ENCODE data around the gene FAM219A.

Gene FAM219A

DNA sequence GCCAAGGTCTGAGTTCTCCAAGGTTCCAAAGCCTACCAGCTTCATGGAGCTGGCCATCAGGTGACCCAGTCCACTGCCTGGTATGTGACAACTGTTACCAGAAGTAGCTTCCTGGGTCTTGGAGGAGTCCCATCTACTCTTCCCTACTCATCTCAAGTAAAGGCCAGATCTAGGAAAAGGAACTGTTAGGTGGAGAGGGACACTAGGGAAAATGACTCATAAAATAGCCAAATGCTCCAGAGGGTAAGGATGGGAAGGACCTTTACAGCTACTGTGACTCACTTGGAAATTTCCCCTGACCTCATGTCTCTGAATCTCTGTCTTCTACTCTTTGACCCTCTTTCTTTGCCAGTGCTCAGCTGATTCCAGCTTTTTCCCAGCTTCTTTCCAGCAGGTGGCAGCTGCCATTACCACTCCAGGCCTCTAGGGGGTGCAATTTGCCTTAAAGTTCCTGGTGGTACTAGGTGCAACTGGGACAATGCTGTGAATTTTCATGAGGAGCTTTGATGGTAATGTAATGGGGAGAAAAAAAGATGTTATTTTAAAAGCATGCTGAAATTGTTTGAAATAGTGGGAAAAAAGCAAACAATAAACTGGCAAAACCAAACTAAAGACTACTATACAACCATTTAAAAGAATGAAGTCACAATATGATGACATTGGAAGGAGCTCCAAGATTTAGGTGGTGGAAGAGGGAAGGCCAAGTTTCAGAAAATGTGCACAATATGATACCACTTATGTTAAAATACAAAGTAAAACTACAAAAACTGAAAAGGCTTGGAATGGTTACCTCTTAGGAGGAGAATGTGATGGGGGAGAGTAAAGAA lies 54.6 kb downstream of the FAM219A start:
- H3K4me3 ChIP-seq (ENCODE audit: low read depth, low read length) = no peak overlapping the region
- TF ChIP-seq, protein P1, sequence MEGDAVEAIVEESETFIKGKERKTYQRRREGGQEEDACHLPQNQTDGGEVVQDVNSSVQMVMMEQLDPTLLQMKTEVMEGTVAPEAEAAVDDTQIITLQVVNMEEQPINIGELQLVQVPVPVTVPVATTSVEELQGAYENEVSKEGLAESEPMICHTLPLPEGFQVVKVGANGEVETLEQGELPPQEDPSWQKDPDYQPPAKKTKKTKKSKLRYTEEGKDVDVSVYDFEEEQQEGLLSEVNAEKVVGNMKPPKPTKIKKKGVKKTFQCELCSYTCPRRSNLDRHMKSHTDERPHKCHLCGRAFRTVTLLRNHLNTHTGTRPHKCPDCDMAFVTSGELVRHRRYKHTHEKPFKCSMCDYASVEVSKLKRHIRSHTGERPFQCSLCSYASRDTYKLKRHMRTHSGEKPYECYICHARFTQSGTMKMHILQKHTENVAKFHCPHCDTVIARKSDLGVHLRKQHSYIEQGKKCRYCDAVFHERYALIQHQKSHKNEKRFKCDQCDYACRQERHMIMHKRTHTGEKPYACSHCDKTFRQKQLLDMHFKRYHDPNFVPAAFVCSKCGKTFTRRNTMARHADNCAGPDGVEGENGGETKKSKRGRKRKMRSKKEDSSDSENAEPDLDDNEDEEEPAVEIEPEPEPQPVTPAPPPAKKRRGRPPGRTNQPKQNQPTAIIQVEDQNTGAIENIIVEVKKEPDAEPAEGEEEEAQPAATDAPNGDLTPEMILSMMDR (IDR thresholded peaks at IDR 0.05; ENCODE audit: borderline replicate concordance, insufficient read depth, low read depth, low read length) = peak; percentile 91

DNA sequence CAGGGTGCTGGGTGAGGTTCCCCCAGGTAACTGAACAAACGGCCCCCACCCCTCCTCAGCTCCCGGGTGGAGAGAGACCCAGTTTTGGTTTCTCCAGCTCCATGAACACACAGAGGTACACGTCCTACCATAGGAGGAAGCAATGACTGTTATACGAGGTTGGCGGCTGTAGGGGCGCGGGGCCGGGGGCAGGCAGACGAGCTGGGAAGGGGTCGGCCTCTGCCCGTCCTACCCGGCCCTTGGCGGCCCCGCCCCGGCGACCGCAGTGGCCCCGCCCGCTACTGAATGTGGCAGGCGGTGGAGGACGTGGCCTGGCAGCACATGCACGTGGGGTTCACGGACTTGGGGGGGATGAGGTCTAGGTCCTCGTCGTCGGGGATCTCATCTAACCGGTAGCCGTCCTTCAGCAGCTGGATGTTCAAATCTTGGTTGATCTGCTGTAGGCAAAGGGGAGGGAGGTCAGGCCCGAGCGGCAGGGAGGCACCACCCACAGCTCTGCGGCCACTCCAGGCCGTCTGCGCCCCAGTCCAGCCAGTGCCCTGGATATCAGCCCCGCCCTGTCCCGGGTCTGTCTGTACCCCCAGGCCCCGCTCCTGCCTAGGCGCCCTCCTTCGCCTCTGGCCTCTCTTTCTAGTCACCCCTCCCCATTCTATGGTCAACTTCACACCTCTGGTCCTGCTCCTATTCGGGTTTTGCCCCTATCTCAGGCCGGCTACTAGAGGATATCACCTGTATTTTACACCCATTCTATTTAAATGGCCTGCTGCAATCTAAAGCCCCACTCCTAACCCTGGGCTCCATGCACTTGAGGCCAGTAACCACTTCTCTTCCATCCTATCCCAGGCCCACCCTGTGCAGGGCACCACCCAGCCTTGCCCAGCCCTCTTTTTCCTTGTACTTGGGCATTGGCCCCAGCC lies 57.4 kb downstream of the FAM219A start:
- TF ChIP-seq, protein P1 (IDR thresholded peaks at IDR 0.05; ENCODE audit: borderline replicate concordance, insufficient read depth, low read depth, low read length) = no peak
- no peak overlapping the region for H3K4me3 ChIP-seq (ENCODE audit: low read depth, low read length)

DNA sequence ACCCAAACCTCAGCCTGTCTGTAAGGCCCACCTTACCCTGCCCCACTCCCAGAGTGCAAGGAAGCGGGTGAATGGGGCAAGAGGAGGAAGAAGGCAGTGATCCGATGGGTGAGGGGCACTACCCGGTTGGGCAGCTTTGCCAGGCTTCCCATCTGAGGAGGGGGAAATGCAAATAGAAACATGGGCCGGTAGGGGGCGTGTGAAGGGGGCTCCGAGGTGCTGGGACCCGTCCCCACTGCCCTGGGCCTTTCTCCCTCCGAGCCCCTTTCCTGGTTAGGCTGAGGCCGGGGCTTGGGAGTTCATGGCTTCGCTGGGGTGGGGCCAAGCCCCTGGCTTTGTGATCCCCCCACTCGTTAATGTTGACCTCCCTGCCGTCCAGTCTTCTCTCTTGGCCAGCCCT lies 58.1 kb downstream of the FAM219A start:
- no peak overlapping the region for H3K4me3 ChIP-seq (ENCODE audit: low read depth, low read length)
- TF ChIP-seq, protein P1 (IDR thresholded peaks at IDR 0.05; ENCODE audit: borderline replicate concordance, insufficient read depth, low read depth, low read length) = no peak

DNA sequence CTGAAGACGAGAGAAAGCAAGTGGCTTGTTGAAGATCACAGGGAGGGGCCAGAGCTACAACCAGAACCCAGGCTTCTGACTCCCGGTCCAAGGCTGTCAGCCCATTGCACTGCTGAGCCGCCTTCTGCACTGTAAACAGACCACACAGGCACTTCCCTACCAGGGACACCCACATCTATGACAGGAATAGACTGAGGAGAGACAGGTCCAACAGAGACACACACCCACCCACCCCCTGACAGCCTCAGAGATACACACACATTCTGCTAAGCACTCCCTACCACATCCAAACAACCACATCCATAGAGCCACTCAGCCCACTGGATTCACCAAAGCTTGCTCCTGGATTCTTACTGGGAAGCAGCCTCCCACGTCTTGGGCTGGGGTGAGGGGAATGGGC lies 58.6 kb downstream of the FAM219A start:
- no peak overlapping the region for H3K4me3 ChIP-seq (ENCODE audit: low read depth, low read length)
- TF ChIP-seq, protein P1 (IDR thresholded peaks at IDR 0.05; ENCODE audit: borderline replicate concordance, insufficient read depth, low read depth, low read length) = no peak

DNA sequence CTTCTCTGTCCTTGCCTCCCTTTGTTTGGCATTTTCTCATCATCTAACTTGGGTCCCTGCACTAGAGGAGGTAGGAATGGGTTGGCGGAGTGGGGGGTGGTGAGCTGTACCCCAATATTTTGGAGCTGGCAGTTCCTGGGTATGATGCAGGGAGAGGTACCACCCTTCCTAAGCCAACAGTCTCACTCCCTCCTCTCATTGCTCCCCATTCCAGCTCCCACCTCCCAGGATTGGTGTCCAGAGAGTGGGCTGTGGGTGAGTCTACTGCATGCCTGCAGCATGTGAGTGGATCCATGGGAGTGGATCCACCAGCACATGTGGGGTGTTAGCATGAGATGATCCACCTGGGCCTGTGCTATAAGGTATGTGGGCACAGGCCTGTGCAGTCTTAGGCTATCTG lies 59.5 kb downstream of the FAM219A start:
- TF ChIP-seq, protein P1 (IDR thresholded peaks at IDR 0.05; ENCODE audit: borderline replicate concordance, insufficient read depth, low read depth, low read length) = no peak
- H3K4me3 ChIP-seq (ENCODE audit: low read depth, low read length) = no peak overlapping the region

DNA sequence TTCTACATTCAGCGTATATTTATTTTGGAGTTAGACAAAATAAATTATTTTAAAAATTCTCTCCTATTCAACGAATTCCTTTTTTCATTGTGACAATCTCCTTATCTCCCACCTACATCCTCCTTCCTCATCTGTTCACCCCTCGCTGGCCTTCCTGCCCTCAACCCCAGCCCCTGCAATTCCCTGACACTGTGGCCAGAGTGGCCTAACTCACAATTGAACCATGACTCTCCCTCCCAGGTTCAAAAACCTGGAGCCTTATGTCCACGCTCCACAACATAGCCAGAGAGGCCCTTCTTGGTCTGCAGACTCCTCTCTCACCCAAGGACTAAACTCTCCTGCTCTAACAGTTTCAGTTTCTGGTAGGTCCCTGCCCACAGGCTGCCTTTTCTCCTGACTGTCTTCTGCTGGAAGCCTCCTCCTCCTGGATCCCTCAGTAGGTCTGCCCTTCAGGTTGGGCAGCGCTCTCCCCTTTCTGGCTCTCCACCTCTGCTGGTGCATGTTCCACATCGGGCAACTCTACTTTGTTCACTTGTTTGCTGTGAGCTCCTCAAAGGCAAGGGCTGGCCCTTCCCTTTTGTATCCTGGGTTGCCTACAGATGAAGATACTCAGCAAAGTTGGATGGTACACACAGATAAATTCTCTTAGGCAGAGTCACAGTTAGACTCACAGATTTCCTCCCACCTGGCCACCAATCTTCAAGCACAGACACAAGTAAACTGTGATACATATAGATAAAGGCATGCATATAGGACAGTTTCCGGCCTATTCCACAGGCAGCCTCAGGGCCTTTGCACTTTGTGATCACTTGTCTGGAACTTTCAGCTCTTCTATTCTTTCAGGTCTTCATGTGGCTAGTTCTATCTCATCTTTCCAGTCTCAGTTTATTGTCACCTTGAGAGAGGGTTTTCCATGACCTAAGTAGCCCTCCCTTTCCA lies 61.8 kb downstream of the FAM219A start:
- TF ChIP-seq, protein P1 (IDR thresholded peaks at IDR 0.05; ENCODE audit: borderline replicate concordance, insufficient read depth, low read depth, low read length) = no peak
- no peak overlapping the region for H3K4me3 ChIP-seq (ENCODE audit: low read depth, low read length)

Measured in GM12875 (cell line).